UCSD-AML1 (cell line): ENCODE measurements around the gene NSUN5.
A peak's percentile ranks its signal among the peaks of the same experiment; 100 is the strongest.
"Not testable (repeated sequence)": the region's sequence is repeated elsewhere in the genome, so short reads cannot be mapped to it uniquely, and the experiment has no call there.

Source experiments
- DNase-seq: peaks from one replicate; lab custom pipeline; 2025; ENCODE audit not compliant: unreplicated experiment; lab: John Stamatoyannopoulos, UW

The NSUN5 gene

DNA sequence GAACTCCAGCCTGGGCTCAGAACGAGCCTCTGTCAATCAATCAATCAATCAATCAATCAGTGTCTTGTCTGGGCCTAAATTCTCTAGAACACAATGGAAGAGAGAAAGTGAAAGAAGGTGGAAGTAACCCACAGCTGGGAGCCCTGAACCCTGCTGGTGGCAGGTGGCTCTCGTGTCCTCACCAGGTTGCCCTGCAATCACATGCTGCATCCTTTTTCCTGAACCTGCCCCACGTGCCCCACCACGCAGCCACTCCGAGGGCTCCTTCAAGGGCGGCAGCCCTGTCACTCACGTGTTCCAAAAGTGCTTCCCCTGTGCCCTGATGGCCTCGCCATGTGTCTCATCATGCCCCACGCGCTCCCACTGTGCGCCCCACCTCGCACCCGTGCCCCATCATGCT, 18.8 kb upstream of the NSUN5 start:
- not testable (repeated sequence) for DNase-seq

DNA sequence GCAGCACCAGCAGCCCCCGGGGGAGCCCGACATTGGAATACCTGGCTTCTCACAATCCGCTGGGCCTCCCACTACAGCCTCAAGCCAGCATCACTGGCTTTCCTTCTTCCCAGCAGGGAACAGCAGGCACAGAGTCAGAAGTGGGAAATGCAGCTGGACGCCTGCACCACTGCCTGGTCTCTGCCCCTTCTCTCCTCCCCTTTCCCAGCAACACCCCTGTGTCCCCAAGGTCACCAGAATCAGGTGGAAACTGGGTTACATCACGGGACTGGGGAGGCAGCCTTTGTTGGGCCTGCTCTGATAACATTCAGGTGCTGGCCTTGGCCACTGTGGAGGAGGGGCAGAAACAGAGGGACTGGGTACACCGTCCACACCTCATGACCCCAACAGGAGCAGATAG, 16.8 kb upstream of the NSUN5 start:
- not testable (repeated sequence) for DNase-seq

DNA sequence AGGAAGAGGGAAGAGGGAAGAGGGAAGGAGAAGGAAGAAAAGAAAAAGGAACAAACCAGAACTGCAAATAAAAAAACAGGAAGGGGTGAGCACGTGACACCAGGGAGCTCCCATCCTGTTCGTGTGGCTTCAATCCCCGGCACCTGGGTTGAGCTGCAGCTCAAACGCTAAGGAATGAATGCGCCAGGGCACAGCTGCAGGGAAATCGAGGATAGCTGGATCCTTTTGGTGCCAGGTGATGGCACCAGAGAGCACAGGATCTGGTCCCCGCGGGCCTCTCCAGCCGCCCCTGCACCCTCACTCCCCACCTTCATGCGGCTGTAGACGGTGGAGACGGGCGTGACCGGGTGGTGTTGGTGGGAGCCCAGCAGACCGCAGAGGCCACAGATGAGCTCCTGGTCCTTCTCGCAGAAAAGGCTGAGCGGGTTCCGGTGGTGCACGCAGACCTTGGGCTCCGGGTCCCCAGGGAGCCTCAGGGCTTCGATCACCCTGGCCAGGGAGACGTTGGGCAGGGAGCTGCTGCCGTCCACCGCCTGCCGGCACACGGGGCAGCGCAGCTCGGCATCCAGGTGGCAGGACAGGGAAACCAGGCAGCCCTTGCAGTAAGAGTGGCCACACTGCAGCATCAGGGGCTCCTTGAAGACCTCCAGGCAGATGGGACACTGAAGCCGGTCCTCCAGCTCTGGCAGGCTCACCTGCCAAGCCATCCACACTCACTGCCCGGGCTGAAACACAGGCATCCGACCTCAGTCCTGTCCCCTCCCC, 15.6 kb upstream of the NSUN5 start:
- DNase-seq: peak; percentile 33

DNA sequence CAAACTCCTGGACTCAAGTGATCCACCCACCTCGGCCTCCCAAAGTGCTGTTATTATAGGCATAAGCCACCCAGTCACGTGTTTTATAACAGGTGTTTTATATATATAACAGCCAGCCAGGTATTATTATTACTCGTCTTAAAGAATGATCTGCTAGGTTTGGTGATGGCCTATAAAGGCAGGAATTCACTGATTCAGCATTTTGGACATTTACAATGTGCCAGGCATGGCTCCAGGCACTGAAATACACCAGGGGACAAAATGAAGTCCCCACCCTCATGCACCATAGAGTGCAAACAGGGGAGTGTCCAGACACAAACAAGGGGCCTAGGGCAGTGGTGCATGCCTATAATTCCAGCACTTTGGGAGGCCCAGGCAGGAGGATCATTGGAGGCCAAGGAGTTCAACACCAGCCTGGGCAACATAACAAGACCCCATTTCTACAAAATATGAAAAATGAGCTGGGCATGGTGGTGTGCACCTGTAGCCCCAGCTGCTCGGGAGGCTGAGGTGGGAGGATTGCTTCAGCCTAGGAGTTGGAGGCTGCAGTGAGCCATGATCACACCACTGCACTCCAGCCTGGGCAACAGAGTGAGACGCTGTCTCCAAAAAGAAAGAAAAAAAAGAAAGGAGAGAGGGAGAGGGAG, 14.9 kb upstream of the NSUN5 start:
- not testable (repeated sequence) for DNase-seq

DNA sequence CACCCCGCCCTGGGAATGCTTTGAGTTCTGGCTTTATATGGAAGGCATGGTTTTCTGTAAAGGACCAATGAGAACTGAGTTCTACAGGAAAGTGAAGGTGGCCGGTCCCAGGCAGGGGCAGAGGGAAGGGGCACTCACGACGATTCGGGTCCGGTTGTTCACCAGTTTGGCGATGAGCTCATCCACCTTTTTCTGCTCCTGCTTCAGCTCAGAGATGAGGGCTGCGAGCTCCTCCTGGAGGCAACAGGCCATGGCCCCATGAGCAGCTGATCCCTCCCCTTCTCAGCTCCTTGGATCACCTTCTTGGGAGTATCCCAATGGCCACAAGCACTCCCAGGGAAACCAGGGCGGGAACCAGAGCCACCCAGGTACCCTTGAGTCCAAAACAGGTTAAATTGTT, 11.4 kb upstream of the NSUN5 start:
- DNase-seq: not testable (repeated sequence)

DNA sequence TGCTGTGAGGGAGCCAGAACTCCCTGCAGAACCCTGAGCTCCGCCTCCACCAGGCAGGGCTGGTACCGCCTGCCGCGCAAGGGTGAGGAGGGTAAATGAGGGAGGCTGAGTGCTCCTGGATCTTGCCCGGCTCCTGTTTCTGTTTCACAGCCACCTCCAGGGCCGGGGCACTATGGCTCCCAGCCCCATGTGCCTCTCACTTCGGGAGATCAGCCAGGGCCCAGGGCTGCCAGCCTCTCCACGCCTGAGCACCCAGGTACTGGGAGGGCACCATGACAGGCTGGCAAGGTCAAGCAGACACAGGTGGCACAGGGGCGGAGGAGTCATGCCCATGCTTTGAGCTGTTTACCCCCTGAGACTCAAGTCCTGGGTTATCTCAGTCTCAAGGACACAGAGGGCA, 10.9 kb upstream of the NSUN5 start:
- DNase-seq: not testable (repeated sequence)

DNA sequence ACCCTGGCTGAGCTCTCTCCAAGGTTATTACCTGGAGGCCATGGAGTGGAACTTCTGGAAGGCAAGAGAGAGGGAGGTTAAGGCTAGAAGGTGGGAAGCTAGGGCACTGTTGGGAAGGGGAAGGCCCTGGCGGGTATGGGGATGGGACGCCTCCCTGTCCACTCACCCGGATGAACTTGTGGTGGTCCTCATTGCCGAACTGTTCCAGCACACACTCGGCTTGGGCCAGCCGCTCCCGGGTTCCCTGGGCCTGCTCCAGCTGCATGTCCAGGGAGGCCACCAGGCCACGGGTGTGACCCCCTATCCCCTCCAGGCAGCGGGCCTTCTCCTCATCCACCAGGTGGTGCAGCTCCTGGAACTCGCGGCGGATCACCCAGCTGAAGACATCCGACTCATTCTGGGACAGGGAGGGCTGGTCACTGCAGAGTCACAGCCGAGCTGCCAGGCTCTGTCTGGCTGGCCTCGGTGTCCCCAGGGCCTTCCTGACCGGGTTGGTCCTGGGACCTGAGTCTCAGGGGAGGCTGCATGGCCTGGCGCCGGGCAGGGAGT, 10.1 kb upstream of the NSUN5 start:
- DNase-seq: not testable (repeated sequence)

DNA sequence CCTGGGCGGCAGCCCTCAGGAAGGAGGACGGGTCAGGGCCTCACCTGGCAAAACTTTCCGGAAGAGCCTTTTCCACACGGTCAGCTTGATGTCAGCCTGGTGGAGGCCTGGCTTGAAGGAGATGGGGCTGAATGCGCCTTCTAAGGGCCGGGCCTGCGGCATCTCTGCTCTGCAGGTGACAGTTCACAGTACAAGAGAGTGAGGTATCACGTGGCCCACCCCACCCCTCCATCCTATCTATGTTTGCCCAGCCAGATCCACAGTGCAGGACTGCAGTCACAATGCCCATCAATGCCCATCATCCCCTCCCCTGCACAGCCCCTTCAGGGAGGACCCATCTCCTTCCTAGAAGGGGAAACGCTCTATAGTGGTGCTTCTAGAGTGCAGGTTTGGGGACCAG, 7.9 kb upstream of the NSUN5 start:
- DNase-seq: no peak

DNA sequence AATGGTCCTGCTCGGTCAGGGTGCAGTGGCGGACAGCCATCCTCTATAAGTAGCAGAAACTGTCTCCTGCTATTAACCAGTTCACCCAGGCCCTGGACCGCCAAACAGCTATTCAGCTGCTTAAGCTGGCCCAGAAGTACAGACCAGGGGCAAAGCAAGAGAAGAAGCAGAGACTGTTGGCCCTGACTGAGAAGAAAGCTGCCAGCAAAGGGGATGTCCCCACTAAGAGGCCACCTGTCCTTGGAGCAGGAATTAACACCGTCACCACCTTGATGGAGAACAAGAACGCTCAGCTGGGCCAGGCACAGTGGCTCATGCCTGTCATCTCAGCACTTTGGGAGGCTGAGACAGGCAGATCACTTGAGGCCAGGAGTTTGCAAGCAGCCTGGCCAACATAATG, 5.6 kb upstream of the NSUN5 start:
- no peak for DNase-seq

DNA sequence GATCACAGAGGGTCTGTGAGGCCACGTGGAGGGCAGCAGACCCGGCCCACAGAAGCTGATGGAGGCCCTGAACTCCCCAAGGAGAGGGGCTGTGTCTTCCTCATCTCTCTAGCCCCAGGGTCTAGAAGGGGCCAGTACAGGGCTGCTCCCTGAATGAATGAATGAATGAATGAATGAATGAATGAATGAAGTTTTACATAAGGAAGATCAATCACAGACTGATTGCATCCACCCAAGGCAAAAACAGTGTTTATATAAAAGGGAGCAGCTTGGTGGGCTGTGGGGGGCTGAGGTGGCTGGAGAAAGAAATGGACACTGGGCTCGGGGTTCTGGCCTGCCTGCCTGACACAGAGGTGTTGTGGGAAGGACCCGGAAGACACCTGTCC, 4.9 kb upstream of the NSUN5 start:
- no peak for DNase-seq

DNA sequence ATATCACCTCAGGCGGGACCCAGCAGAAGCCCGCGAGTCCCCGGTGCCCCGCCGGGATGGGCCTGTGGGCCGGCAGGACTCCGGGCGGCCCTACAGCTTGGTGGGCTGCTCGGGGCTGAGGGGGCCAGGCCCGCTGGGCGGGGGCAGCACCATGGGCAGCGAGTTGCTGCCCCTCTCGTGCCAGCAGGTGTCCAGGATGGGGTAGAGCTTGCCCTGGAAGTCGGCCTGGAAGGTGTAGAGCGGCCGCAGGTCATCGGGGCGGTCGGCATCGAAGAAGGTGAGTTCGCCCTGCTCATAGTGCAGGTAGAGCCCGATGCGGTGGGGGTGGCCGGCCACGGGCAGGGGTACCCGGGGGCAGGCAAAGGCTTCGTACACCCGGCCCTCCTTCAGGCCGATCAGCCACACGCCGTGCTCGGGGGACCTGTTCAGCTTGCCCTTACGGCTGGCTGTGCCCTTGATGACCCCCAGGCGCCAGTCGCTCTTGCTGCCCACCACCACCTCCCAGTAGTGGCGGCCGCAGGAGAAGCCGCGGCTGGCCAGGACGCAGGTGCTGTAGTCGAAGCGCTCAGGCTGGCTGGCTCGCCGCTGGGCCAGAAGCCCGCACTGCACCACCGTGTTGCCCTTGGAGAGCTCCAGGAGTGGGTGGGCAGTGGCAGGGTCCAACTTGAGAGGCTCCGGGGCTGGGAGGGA, 4.3 kb upstream of the NSUN5 start:
- no peak for DNase-seq

DNA sequence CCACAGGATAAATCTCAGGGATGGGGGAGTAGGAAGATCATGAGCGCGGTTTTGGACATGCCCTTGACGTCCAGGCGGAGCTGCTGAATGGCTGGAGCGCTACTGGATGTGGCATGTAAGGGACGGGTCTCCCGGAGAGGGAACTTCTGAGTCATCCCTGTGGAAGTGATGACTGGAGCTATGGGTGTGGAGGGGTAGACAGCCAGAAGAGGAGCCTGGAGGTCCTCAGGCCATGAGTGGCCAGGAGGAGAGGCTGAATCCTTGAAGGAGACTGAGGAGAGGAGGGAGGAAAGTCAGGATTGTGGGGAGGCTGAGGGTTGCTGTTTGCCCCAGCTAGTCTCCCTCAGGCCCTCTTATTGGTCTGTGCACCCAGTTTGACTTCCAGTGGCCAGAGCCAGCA, 2.8 kb upstream of the NSUN5 start:
- DNase-seq: not testable (repeated sequence)

DNA sequence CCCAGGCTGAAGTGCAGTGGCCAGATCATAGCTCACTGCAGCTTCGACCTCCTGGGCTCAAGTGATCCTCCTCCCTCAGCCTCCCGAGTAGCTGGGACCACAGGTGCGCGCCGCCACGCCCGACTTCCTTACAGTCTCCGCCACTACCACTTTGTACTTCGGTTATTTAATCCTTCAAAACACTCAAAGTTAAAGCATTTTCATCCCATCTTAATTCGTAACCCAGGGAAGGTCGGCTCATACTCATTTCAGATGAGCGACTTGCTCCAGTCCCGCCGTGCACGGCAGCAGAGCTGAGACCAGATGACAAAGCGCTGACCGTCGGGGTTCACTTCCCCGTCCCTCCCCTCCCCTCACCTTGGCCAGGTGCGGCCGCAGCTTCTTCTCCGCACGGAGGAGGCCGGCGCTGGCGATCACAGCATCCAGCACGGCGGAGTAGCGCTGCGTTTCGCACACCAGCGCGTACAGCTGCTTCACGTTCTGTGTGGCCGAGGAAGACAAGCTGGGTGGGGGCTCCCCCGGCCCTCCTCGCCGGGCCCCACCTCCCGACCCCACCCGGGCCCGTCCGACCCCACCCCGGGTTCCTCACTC, 457 bp downstream of the NSUN5 start:
- DNase-seq: no peak

DNA sequence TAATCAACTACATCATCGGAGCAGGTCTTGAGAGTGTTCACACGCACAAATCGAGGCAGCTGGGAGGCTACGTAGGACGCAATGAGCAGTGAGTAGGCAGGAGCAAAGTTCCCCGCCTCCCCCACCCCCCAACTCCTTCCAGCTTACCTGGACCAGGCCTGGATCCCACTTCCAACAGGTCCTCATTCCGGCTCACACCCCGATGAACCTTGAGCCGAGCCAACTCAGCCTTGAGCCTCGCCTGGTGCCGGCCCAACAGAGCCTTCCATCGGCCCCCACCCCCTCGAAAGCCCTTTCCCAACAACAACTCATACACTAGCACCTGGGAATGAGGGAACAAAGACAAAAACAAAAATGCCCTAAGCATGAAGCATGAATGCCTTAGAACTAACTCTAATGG, 1.2 kb downstream of the NSUN5 start:
- no peak for DNase-seq

DNA sequence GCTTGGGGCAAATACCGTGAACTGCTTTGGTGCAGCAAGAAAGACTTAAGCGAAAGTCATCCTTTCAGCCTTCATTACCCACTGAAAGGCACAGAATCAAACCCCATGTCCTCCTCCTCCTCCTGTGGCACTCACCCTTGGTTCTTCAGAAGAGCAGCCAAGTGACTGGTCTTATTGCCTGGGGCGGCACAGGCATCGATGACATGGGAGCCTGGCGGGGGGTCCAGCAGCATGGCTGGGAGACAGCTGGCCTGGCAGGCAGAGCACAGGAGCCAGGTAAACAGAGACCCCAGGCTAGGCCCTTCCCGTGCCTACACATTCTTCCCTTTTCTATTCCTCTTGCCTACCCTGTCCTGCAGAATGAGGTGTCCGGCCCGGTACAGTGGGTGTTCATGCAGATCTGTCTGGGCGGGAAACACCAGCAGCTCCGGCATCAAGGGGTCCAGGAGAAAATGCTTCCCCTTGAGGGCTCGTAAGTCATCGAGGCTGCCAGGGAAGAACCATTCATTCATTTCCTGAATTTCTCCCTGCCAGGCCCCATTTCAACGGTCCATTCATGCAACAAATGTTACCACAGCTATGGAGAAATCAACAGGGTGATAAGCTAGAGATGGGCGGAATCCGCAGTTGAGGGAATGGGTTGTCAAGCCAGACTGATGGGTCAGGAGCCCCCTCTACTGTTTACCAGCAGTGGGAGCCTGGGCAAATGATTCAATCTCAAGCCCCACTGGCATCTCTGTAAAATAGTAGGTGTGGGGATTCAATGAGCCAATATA, 3.8 kb downstream of the NSUN5 start:
- not testable (repeated sequence) for DNase-seq

DNA sequence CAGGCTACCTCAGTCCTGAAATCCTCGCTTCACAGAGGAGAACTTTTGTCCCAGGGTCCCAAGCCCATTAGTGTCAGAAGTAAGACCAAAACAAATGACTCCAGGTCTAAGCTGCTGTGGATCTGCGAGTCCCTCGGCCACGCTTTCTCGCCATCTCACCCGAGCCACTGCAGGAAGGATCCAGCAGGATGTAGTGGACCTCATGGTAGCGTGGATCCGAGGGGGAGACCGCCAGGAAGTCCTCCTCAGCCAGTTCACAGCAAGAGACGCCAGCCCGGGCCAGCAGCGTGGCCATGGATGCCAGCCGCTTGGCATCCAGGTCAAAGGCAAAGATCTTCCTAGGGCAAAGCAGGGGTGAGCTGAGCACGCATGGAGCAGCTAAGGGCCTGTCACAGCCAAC, 4.6 kb downstream of the NSUN5 start:
- no peak for DNase-seq

DNA sequence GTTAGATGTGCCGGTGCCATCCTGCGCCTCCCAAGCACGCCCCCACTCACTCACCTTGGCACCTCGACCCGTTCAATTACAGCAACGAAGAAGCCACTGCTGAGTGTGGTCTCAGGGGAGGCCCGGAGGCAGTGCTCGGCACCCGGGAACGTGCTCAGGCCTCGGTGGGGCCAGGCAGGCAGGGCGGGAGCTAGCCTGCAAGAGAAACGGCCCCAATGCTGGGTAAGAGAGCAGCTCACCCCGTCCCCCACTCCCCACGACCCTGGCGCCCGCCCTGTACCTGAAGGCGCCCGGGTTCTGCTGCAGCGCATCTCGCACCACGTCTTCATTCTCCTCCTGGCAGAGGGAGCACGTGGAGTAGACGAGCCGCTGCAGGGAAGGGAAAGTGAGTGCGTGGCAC, 5.1 kb downstream of the NSUN5 start:
- no peak for DNase-seq

DNA sequence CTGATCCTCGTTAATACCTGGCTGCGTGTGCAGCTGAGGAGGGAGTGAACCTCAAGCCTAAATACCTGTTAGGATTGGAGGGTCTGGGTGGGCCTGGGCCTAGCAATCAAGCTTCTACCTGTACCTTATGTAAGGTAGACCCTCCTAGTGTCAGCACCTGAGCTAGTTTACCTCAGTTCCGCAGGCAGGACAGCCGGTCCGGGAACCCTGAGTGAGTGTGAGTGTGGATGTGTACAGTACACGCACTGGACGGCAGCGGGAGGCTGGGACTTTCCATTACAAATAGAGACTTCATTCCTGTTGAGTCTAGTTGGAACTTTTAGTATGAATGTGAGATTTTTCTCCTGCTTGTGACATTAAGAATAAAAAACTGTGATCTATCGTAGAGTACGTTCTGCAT, 5.8 kb downstream of the NSUN5 start:
- not testable (repeated sequence) for DNase-seq

DNA sequence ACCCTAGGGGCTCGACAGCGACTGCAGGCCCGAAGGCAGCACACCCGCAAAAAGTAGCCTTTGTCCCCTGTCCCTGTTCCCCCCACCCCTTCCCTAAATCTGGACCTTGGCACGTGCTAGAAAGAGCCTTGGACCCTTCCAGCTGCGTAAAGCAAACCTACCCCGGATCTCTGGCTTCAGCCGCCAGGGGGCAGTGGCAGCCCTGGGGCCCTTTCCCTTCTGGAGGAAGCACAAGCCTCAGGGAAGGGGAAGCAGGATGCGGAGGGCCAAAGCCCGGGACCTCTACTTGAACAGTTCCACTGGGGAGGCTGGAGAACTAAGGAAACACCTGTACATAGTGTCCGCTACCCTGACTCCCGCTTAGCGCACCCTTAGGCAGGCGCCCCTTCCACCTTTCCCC, 7.5 kb downstream of the NSUN5 start:
- not testable (repeated sequence) for DNase-seq

DNA sequence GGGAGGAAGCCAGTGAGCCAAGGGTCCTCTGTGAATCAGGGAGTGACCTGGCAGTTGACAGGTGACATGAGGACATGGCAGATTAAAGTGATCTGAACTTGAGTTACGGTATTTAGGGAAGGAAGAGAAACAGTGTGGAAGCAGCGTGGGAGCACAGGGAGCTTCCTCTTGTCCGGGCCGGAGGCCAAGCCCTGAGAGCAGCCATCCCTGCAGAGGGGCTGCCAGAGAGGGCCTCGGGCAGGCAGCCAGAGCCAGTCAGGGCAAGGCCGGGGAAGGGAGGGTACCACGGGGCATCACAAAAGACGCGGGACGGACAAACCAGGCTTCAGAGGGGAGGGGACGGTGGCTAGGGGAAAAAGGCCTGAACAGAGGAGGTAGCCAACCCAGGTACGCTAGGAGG, 8.8 kb downstream of the NSUN5 start:
- not testable (repeated sequence) for DNase-seq

DNA sequence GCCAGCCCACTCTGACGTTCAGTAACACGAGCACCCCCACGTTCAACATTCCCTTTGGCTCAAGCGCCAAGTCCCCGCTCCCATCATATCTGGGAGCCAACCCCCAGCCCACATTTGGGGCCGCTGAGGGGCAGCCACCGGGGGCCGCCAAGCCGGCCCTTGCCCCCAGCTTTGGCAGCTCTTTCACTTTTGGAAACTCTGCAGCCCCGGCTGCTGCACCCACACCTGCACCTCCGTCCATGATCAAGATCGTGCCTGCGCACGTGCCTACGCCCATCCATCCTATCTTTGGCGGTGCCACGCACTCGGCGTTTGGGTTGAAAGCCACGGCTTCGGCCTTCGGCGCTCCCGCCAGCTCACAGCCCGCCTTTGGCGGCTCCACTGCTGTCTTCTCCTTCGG, 10.9 kb downstream of the NSUN5 start:
- not testable (repeated sequence) for DNase-seq
